Measurements from ENCODE around the gene DCST2. TPM values are rescaled to one million over a fixed set of nuclear protein-coding genes. Genes with fewer than 3 reads are reported as not detected.
A peak's percentile ranks its signal among the peaks of the same experiment; 100 is the strongest.

Gene DCST2
- total RNA-seq, 1 donor from 2014 or later, result 0.80 TPM

GRCh38 chr1:155076371-155076770 is 42.8 kb upstream of the DCST2 start:
- intact Hi-C loops (cut with micrococcal nuclease), result no loop called here
- Mint-ChIP-seq H3K9me3 (no peaks in the 10 kb centered on the region), H3K4me1 (ENCODE audit: low read depth) (peaks cover 47% of the 10 kb centered on the region), H3K4me3 (ENCODE audit: low read depth) (no peak overlapping the region), H3K27me3 (ENCODE audit: low read depth) (peaks cover 26% of the 10 kb centered on the region), H3K27ac (no peak overlapping the region), H3K36me3 (ENCODE audit: low read depth) (no peaks in the 10 kb centered on the region)
- no peak for DNase-seq (ENCODE audit: low spot score)

GRCh38 chr1:155075535-155075934 is 42.0 kb upstream of the DCST2 start:
- peaks cover 46% of the 10 kb centered on the region for H3K4me1 Mint-ChIP-seq (ENCODE audit: low read depth)
- H3K27ac Mint-ChIP-seq, result no peak overlapping the region

GRCh38 chr1:155073377-155074242 is 40.0 kb upstream of the DCST2 start:
- Mint-ChIP-seq H3K4me1 (ENCODE audit: low read depth) (peaks cover 42% of the 10 kb centered on the region), H3K27ac (no peak overlapping the region), H3K4me3 (ENCODE audit: low read depth) (no peak overlapping the region), H3K9me3 (no peaks in the 10 kb centered on the region), H3K27me3 (ENCODE audit: low read depth) (peaks cover 12% of the 10 kb centered on the region), H3K36me3 (ENCODE audit: low read depth) (peaks cover 8% of the 10 kb centered on the region)
- DNase-seq (ENCODE audit: low spot score), result no peak
- intact Hi-C loops (cut with micrococcal nuclease), result no loop called here

More at GRCh38 chr1:155075535-155075934, 42.0 kb upstream of the DCST2 start:
- no peak overlapping the region for H3K4me3 Mint-ChIP-seq (ENCODE audit: low read depth)
- DNase-seq (ENCODE audit: low spot score), result no peak
- intact Hi-C loops (cut with micrococcal nuclease), result no loop called here
- no peaks in the 10 kb centered on the region for H3K9me3 Mint-ChIP-seq
- H3K36me3 Mint-ChIP-seq (ENCODE audit: low read depth), result no peaks in the 10 kb centered on the region
- peaks cover 21% of the 10 kb centered on the region for H3K27me3 Mint-ChIP-seq (ENCODE audit: low read depth)

DNA sequence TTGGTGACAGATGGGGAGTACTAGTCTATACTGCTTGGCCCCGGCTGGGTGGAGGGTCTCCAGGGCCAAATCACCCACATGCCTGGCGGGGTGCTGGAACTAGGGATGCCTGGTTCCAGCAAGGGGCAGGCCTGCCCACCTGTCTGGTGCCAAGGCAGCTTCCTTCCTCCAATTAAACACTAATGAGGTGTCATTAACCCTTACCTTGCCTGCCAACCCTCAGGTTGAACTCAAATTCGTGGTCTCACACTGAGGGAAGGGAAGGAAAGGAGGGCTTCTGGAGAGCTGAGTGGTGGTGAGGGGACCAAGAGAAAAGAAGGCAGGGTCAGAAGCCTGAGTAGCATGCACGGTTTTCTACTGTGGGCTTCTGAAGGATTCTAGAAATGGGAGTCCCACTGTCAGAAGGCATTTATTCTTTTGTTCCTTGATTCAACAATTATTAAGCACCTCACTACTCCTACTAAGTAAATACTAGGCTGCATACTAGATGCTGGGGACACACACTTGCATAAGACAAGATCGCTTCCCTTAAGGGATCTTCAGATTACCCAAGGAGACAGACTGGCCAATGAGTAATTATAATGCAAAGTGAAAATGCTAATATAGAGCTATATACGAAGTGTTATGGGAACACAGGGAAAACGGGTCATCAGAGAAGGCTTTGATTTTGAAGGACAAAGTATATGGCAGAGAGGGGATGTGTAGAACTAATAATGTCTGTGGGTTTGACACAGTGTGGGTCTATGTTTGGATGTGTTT is 39.1 kb upstream of the DCST2 start:
- Mint-ChIP-seq H3K9me3 (no peaks in the 10 kb centered on the region), H3K4me1 (ENCODE audit: low read depth) (peaks cover 38% of the 10 kb centered on the region), H3K27me3 (ENCODE audit: low read depth) (peaks cover 9% of the 10 kb centered on the region), H3K27ac (no peak overlapping the region), H3K4me3 (ENCODE audit: low read depth) (no peak overlapping the region), H3K36me3 (ENCODE audit: low read depth) (peaks cover 15% of the 10 kb centered on the region)
- DNase-seq (ENCODE audit: low spot score), result no peak
- intact Hi-C loops (cut with micrococcal nuclease), result no loop called here

DNA sequence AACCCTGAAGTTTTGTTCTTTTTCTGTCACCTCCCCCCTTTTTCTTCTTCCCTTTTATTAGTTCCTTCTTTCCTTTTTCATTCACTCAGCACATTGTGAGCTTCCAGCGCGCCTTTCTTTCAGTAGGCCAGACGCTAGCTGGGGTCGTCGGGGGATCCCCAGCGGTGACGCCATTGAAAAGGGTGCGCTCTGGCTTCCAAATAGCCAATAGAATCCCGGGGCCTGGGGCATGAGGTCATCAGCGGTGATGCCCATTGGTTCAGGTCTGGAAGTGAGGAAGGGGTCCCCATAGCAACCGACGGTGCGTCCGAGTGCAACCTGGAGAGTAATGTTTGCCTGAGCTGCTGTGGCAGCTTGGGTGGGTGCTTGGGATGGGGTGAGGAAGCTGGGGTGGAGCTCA is 38.1 kb upstream of the DCST2 start:
- no peak overlapping the region for H3K4me3 Mint-ChIP-seq (ENCODE audit: low read depth)

GRCh38 chr1:155070721-155071569 is 37.4 kb upstream of the DCST2 start:
- intact Hi-C loops (cut with micrococcal nuclease), result loop anchor here (2.0 kb wide), 1 partner anchor 14 kb away; no protein-coding TSS in a partner anchor
- Mint-ChIP-seq H3K9me3 (no peaks in the 10 kb centered on the region), H3K27me3 (ENCODE audit: low read depth) (peaks cover 9% of the 10 kb centered on the region), H3K27ac (no peak overlapping the region), H3K4me3 (ENCODE audit: low read depth) (peak overlapping the region; percentile 8), H3K36me3 (ENCODE audit: low read depth) (peaks cover 23% of the 10 kb centered on the region), H3K4me1 (ENCODE audit: low read depth) (peaks cover 26% of the 10 kb centered on the region)
- peak; percentile 70 for DNase-seq (ENCODE audit: low spot score)

More for the DNA sequence above, 38.1 kb upstream of the DCST2 start:
- Mint-ChIP-seq H3K9me3 (no peaks in the 10 kb centered on the region), H3K4me1 (ENCODE audit: low read depth) (peaks cover 34% of the 10 kb centered on the region), H3K36me3 (ENCODE audit: low read depth) (peaks cover 23% of the 10 kb centered on the region), H3K27me3 (ENCODE audit: low read depth) (peaks cover 9% of the 10 kb centered on the region), H3K27ac (no peak overlapping the region)
- no peak for DNase-seq (ENCODE audit: low spot score)
- intact Hi-C loops (cut with micrococcal nuclease), result loop anchor here (2.0 kb wide), 1 partner anchor 13 kb away; no protein-coding TSS in a partner anchor

GRCh38 chr1:155070158-155070621 is 36.6 kb upstream of the DCST2 start:
- DNase-seq (ENCODE audit: low spot score), result no peak
- H3K36me3 Mint-ChIP-seq (ENCODE audit: low read depth), result peaks cover 23% of the 10 kb centered on the region
- H3K4me1 Mint-ChIP-seq (ENCODE audit: low read depth), result peaks cover 23% of the 10 kb centered on the region
- H3K27me3 Mint-ChIP-seq (ENCODE audit: low read depth), result peaks cover 9% of the 10 kb centered on the region
- peak overlapping the region; percentile 8 for H3K4me3 Mint-ChIP-seq (ENCODE audit: low read depth)
- no peaks in the 10 kb centered on the region for H3K9me3 Mint-ChIP-seq
- intact Hi-C loops (cut with micrococcal nuclease), result loop anchor here (2.0 kb wide), 1 partner anchor 15 kb away; no protein-coding TSS in a partner anchor
- no peak overlapping the region for H3K27ac Mint-ChIP-seq

DNA sequence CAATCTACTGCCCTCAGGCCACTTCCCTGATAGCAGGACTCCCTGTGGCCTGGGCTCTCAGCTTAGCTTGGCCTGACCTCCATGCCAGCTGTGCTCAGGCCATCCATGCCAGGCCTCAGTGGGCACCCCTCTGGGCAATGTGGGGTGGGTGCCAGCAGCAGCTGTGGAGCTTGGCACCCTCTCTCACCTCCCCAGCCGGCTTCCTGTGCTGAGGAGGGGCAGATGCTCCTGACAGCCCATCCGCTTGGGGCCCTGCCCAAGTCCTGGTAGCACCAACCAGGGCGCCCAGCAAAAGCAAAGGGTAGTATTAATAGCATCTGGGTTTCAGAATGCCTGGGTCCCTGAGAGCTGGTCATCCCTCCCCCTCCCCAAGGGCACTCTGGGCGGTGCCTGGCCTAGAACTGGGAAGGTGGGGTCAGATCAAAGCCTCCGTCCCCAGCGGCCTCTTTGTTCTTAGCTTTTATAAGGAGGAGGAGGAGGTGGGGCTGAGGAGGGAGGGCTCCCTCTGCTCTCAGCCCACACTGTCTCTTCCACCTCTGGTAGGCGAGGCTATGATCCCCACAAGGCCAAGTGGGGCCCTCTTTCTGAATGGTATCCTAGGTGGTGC is 36.1 kb upstream of the DCST2 start:
- no peak overlapping the region for H3K27ac Mint-ChIP-seq
- intact Hi-C loops (cut with micrococcal nuclease), result loop anchor here (2.0 kb wide), 1 partner anchor 15 kb away; no protein-coding TSS in a partner anchor
- H3K4me1 Mint-ChIP-seq (ENCODE audit: low read depth), result peaks cover 26% of the 10 kb centered on the region
- no peak overlapping the region for H3K4me3 Mint-ChIP-seq (ENCODE audit: low read depth)
- H3K9me3 Mint-ChIP-seq, result no peaks in the 10 kb centered on the region
- peaks cover 9% of the 10 kb centered on the region for H3K27me3 Mint-ChIP-seq (ENCODE audit: low read depth)
- H3K36me3 Mint-ChIP-seq (ENCODE audit: low read depth), result peaks cover 23% of the 10 kb centered on the region
- DNase-seq (ENCODE audit: low spot score), result no peak

DNA sequence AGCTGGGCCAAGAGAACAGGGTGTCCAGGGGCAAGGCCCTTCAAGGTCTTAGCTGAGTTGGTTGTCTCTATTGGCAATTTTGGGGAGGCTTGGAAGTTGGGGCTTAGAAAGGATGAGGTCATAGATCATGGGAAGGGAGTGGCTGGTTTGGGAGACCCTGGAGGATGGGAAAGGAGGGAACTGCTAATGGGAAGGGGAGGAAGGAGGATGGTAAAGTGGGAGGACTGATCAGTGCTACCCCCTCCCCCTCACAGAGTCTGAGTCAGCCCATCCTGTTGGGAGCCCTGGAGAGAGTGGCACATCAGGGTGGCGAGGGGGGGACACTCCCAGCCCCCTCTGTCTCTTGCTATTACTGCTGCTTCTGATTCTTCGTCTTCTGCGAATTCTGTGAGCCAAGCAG is 35.0 kb upstream of the DCST2 start:
- Mint-ChIP-seq H3K36me3 (ENCODE audit: low read depth) (peaks cover 23% of the 10 kb centered on the region), H3K4me1 (ENCODE audit: low read depth) (peaks cover 23% of the 10 kb centered on the region), H3K4me3 (ENCODE audit: low read depth) (no peak overlapping the region), H3K27me3 (ENCODE audit: low read depth) (peaks cover 9% of the 10 kb centered on the region), H3K27ac (no peak overlapping the region), H3K9me3 (no peaks in the 10 kb centered on the region)
- no peak for DNase-seq (ENCODE audit: low spot score)
- intact Hi-C loops (cut with micrococcal nuclease), result no loop called here

GRCh38 chr1:155066777-155067176 is 33.2 kb upstream of the DCST2 start:
- Mint-ChIP-seq H3K36me3 (ENCODE audit: low read depth) (peaks cover 26% of the 10 kb centered on the region), H3K4me3 (ENCODE audit: low read depth) (no peak overlapping the region), H3K27me3 (ENCODE audit: low read depth) (peaks cover 2% of the 10 kb centered on the region), H3K27ac (no peak overlapping the region), H3K4me1 (ENCODE audit: low read depth) (peaks cover 22% of the 10 kb centered on the region), H3K9me3 (no peaks in the 10 kb centered on the region)
- intact Hi-C loops (cut with micrococcal nuclease), result no loop called here
- DNase-seq (ENCODE audit: low spot score), result no peak

DNA sequence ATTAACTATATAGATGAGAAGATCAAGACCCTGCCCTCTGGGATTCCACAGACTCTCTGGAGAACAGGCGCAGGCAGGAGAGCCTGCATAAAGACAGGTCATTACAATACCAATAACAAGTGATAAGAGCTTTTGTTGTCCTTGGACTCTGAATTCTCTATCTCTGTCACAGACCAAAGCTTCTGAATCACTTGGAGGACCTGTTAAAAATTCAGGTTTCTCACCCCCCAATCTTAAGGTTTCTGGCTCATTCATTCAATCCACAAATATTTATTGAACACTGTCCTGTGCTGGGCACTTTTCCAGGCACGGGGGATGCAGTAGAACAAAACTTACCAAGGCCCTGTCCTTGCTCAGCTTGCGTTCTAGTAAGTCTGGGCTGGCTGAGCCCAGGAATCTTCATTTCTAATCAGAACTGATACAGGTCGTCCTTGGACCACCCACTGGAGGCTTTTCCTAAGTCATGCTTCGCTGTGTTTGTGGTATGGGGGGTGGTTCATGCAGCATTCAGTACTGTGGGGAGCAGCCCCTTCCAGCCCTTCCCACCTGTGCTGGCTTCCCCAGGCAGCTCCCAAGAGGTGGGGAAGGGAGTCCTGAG is 31.4 kb upstream of the DCST2 start:
- peak overlapping the region; percentile 96 for H3K4me3 Mint-ChIP-seq (ENCODE audit: low read depth)
- peaks cover 26% of the 10 kb centered on the region for H3K36me3 Mint-ChIP-seq (ENCODE audit: low read depth)
- intact Hi-C loops (cut with micrococcal nuclease), result loop anchor here (5.0 kb wide), 2 partner anchors 103 to 508 kb away; partner anchors contain the start of genes PYGO2 and UBE2Q1
- DNase-seq (ENCODE audit: low spot score), result no peak
- H3K9me3 Mint-ChIP-seq, result no peaks in the 10 kb centered on the region
- no peaks in the 10 kb centered on the region for H3K27me3 Mint-ChIP-seq (ENCODE audit: low read depth)
- peak overlapping the region; percentile 5 for H3K27ac Mint-ChIP-seq
- peaks cover 21% of the 10 kb centered on the region for H3K4me1 Mint-ChIP-seq (ENCODE audit: low read depth)
